Sigmoid colon (tissue), 7 donors: ENCODE measurements around the gene USP25. TPM values are rescaled to one million over a fixed set of nuclear protein-coding genes. Genes with fewer than 3 reads are reported as not detected.

Experiments used
- DNase-seq: peaks from one replicate; pipeline ENCODE4 v3.0.0-alpha.2; 2019
- H3K27ac ChIP-seq, 4 donors: fragments of 200-600 bp; sonication (generic); one replicate each; pipeline ENCODE4 v1.5.1; 2016 to 2019; ENCODE audit warnings: mild to moderate bottlenecking in 1 of 4
- H3K27me3 ChIP-seq, 3 donors: fragments of 200-600 bp; sonication (generic); one replicate each; pipeline ENCODE4 v1.5.1; 2019; ENCODE audit warnings: mild to moderate bottlenecking in 1 of 3
- H3K36me3 ChIP-seq, 4 donors: fragments of 200-600 bp; sonication (generic); one replicate each; pipeline ENCODE4 v1.5.1; 2016 to 2019
- H3K4me1 ChIP-seq, 4 donors: fragments of 200-600 bp; sonication (generic); one replicate each; pipeline ENCODE4 v1.5.1; 2017 to 2019
- H3K4me3 ChIP-seq, 4 donors: fragments of 200-600 bp; sonication (generic); one replicate each; pipeline ENCODE4 v1.5.1; 2017 to 2019; ENCODE audit warnings: mild to moderate bottlenecking in 2 of 4, moderate library complexity in 1 of 4
- H3K9me3 ChIP-seq, 4 donors: fragments of 200-600 bp in 3 of 4; sonication (generic) in 3 of 4; one replicate each; pipeline versions ENCODE4 v1.5.1 to v1.6.1; 2013 to 2019
- EP300 ChIP-seq, 4 donors: sonication (generic); formaldehyde crosslinking; IDR thresholded peaks; one replicate each; pipeline ENCODE4 v1.6.1; 2017; ENCODE audit warnings: antibody characterized with exemption in 4 of 4
- POLR2A ChIP-seq, 2 donors: fragments of 450-650 bp; IDR thresholded peaks; one replicate each; pipeline ENCODE4 v1.6.1; 2016; ENCODE audit warnings: antibody characterized with exemption in 2 of 2, mild to moderate bottlenecking in 2 of 2, moderate library complexity in 2 of 2
- POLR2AphosphoS5 ChIP-seq, 4 donors: sonication (generic); formaldehyde crosslinking; IDR thresholded peaks; one replicate each; pipeline ENCODE4 v1.6.1; 2017; ENCODE audit warnings: antibody characterized with exemption in 4 of 4
- WGBS, 2 donors: extraction: QIAGEN DNeasy Blood & Tissue Kit; methylation state at CpG; one replicate each; pipeline ENCODE4 v1.1.7; 2013; 5-methylcytosine and 5-hydroxymethylcytosine counted together
- intact Hi-C: fragments of 100-400 bp; cut with DNase I; formaldehyde crosslinking; loops from one replicate; pipeline ENCODE4 v1.15.1; 2023
- polyA plus RNA-seq, 3 donors: library from polyadenylated mRNA; stranded (reverse); fragments of 200-250 nt; gene quantifications; one replicate each; pipeline ENCODE4 v1.2.3, GENCODE V29; 2013
- total RNA-seq, 4 donors: library from RNA; depleted of rRNA; stranded (reverse); fragments of >200 nt; gene quantifications; one replicate each; pipeline ENCODE4 v1.1.0, GENCODE V29; 2016
- TF ChIP-seq, protein P1 (sequence below), 4 experiments: fragments of 450-650 bp in 3 of 4; fragments of 200-600 bp in 1 of 4; IDR thresholded peaks; one replicate each; pipeline ENCODE4 v1.5.1; 2016 to 2019; ENCODE audit warnings: antibody characterized with exemption in 4 of 4, mild to moderate bottlenecking in 3 of 4, moderate library complexity in 2 of 4
- donor health status: healthy with polysubstance abuse.
- donor health status: Bipolar disorder and iron deficiency.
- donor health status: healthy.

The USP25 gene
- total and polyA plus RNA-seq, 7 donors, result 10.2 to 54.0 (median 37.9) TPM

- no peak overlapping the region for H3K27ac ChIP-seq
- no peaks in the 10 kb centered on the region for H3K27me3 ChIP-seq
- DNase-seq, result no peak
- TF ChIP-seq POLR2AphosphoS5 (IDR thresholded peaks at IDR 0.05), result no peak
- no peak for TF ChIP-seq POLR2A (IDR thresholded peaks at IDR 0.05)
- TF ChIP-seq, protein P1, sequence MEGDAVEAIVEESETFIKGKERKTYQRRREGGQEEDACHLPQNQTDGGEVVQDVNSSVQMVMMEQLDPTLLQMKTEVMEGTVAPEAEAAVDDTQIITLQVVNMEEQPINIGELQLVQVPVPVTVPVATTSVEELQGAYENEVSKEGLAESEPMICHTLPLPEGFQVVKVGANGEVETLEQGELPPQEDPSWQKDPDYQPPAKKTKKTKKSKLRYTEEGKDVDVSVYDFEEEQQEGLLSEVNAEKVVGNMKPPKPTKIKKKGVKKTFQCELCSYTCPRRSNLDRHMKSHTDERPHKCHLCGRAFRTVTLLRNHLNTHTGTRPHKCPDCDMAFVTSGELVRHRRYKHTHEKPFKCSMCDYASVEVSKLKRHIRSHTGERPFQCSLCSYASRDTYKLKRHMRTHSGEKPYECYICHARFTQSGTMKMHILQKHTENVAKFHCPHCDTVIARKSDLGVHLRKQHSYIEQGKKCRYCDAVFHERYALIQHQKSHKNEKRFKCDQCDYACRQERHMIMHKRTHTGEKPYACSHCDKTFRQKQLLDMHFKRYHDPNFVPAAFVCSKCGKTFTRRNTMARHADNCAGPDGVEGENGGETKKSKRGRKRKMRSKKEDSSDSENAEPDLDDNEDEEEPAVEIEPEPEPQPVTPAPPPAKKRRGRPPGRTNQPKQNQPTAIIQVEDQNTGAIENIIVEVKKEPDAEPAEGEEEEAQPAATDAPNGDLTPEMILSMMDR (IDR thresholded peaks at IDR 0.05), result no peak
- TF ChIP-seq EP300 (IDR thresholded peaks at IDR 0.05), result no peak
- peaks cover 0 to 61% (median 26%) of the 10 kb centered on the region in 4 donors for H3K4me1 ChIP-seq
- intact Hi-C loops, result no loop called here
- 52 to 80% methylated on average over 5 of the region's 5 CpGs for WGBS, 2 donors
- H3K4me3 ChIP-seq, result no peak overlapping the region
- no peaks in the 10 kb centered on the region for H3K9me3 ChIP-seq
- no peaks in the 10 kb centered on the region for H3K36me3 ChIP-seq
Observed at GRCh38 chr21:15768045-15768601, 38.3 kb downstream of the USP25 start.

GRCh38 chr21:15768853-15769252 lies 39.1 kb downstream of the USP25 start:
- Histone ChIP-seq H3K27ac (no peak overlapping the region), H3K36me3 (no peaks in the 10 kb centered on the region), H3K27me3 (no peaks in the 10 kb centered on the region), H3K4me3 (no peak overlapping the region), H3K9me3 (no peaks in the 10 kb centered on the region), H3K4me1 (peaks cover 0 to 66% (median 30%) of the 10 kb centered on the region in 4 donors)
- DNase-seq, result no peak
- intact Hi-C loops, result no loop called here
- TF ChIP-seq, protein P1 (IDR thresholded peaks at IDR 0.05), result no peak
- no peak for TF ChIP-seq POLR2A (IDR thresholded peaks at IDR 0.05)
- TF ChIP-seq POLR2AphosphoS5 (IDR thresholded peaks at IDR 0.05), result no peak
- no peak for TF ChIP-seq EP300 (IDR thresholded peaks at IDR 0.05)
- WGBS, 2 donors, result 93% methylated on average over 2 of the region's 2 CpGs

- H3K9me3 ChIP-seq, result no peaks in the 10 kb centered on the region
- WGBS, 2 donors, result 97 to 98% methylated on average over 6 of the region's 6 CpGs
- intact Hi-C loops, result no loop called here
- H3K4me3 ChIP-seq, result no peak overlapping the region
- TF ChIP-seq POLR2AphosphoS5 (IDR thresholded peaks at IDR 0.05), result no peak
- TF ChIP-seq POLR2A (IDR thresholded peaks at IDR 0.05), result no peak
- TF ChIP-seq EP300 (IDR thresholded peaks at IDR 0.05), result no peak
- TF ChIP-seq, protein P1 (IDR thresholded peaks at IDR 0.05), result no peak
- peaks cover 0 to 89% (median 54%) of the 10 kb centered on the region in 4 donors for H3K4me1 ChIP-seq
- H3K36me3 ChIP-seq, result no peaks in the 10 kb centered on the region
- no peaks in the 10 kb centered on the region for H3K27me3 ChIP-seq
- no peak for DNase-seq
- no peak overlapping the region for H3K27ac ChIP-seq
Observed at GRCh38 chr21:15771311-15771710, 41.5 kb downstream of the USP25 start.

GRCh38 chr21:15772654-15773053 lies 42.9 kb downstream of the USP25 start:
- 82 to 99% methylated on average over 3 of the region's 3 CpGs for WGBS, 2 donors
- DNase-seq, result no peak
- H3K4me3 ChIP-seq, result no peak overlapping the region
- no peak for TF ChIP-seq EP300 (IDR thresholded peaks at IDR 0.05)
- TF ChIP-seq, protein P1 (IDR thresholded peaks at IDR 0.05), result no peak
- no peak for TF ChIP-seq POLR2A (IDR thresholded peaks at IDR 0.05)
- no peak for TF ChIP-seq POLR2AphosphoS5 (IDR thresholded peaks at IDR 0.05)
- no peaks in the 10 kb centered on the region for H3K9me3 ChIP-seq
- no peaks in the 10 kb centered on the region for H3K36me3 ChIP-seq
- H3K27me3 ChIP-seq, result no peaks in the 10 kb centered on the region
- peaks cover 0 to 87% (median 59%) of the 10 kb centered on the region in 4 donors for H3K4me1 ChIP-seq
- H3K27ac ChIP-seq, result no peak overlapping the region
- intact Hi-C loops, result no loop called here

- Histone ChIP-seq H3K36me3 (no peaks in the 10 kb centered on the region), H3K27me3 (no peaks in the 10 kb centered on the region), H3K27ac (peak overlapping the region in 3 of 4 donors; percentile 33 to 67 (median 62)), H3K9me3 (no peaks in the 10 kb centered on the region), H3K4me1 (peaks cover 0 to 74% (median 62%) of the 10 kb centered on the region in 4 donors), H3K4me3 (no peak overlapping the region)
- intact Hi-C loops, result no loop called here
- peak in 2 of 4 donors; percentile 27 to 37 for TF ChIP-seq POLR2AphosphoS5 (IDR thresholded peaks at IDR 0.05)
- TF ChIP-seq, protein P1 (IDR thresholded peaks at IDR 0.05), result no peak
- 64 to 88% methylated on average over 3 of the region's 3 CpGs for WGBS, 2 donors
- no peak for DNase-seq
Observed at GRCh38 chr21:15774590-15774989, 44.8 kb downstream of the USP25 start.
